Prostate gland (tissue), 2 donors: ENCODE data around the gene KNL1.

Experiments
- POLR2A ChIP-seq: fragments of 450-650 bp; IDR thresholded peaks from one replicate; pipeline ENCODE4 v1.6.1; 2016; ENCODE audit warnings: antibody characterized with exemption, mild to moderate bottlenecking
- TF ChIP-seq, protein P1 (sequence below), 4 experiments: fragments of 200-600 bp in 2 of 4; fragments of 450-650 bp in 2 of 4; sonication (generic) in 2 of 4; IDR thresholded peaks; 1 replicate in 3 of 4; 2 replicates in 1 of 4; pipeline ENCODE4 v1.5.1; 2016 to 2019; ENCODE audit warnings: antibody characterized with exemption in 4 of 4, mild to moderate bottlenecking in 2 of 4, moderate library complexity in 2 of 4

DNA sequence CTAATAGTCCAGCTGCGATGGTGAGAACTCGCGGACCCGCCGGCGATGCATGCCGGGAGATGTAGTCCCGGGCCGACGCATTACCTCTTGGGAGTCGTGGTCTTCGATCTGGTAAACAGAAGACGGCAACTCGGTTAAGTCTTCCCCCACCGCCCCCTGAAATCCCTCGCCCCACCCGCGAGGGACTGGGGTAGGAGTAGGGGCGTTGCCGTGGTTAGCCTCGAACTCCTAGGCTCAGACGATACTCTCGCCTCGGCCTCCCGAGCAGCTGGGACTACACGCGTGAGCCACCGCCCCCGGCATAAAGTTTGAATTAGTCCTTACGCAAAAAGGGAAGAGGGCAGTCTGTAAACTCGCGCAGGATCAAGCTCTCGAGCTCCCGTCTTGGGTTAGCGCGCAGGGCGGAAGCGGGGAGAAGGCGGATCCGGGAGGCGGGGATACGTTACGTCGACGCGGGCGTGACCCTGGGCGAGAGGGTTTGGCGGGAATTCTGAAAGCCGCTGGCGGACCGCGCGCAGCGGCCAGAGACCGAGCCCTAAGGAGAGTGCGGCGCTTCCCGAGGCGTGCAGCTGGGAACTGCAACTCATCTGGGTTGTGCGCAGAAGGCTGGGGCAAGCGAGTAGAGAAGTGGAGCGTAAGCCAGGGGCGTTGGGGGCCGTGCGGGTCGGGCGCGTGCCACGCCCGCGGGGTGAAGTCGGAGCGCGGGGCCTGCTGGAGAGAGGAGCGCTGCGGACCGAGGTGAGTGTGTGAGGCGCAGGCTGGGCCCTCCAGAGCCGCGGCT is 100.8 kb downstream of the KNL1 start, which contains the start of gene RAD51:
- TF ChIP-seq, protein P1, sequence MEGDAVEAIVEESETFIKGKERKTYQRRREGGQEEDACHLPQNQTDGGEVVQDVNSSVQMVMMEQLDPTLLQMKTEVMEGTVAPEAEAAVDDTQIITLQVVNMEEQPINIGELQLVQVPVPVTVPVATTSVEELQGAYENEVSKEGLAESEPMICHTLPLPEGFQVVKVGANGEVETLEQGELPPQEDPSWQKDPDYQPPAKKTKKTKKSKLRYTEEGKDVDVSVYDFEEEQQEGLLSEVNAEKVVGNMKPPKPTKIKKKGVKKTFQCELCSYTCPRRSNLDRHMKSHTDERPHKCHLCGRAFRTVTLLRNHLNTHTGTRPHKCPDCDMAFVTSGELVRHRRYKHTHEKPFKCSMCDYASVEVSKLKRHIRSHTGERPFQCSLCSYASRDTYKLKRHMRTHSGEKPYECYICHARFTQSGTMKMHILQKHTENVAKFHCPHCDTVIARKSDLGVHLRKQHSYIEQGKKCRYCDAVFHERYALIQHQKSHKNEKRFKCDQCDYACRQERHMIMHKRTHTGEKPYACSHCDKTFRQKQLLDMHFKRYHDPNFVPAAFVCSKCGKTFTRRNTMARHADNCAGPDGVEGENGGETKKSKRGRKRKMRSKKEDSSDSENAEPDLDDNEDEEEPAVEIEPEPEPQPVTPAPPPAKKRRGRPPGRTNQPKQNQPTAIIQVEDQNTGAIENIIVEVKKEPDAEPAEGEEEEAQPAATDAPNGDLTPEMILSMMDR (IDR thresholded peaks at IDR 0.05), result no peak
- TF ChIP-seq POLR2A, result peak; percentile 60
